IMR-90 (cell line): ENCODE data around the gene ESPL1.

ENCODE experiments used
- CEBPB ChIP-seq: IDR thresholded peaks from 2 replicates; pipeline ENCODE4 v1.6.1; 2012; ENCODE audit warnings: low read depth, low read length, improper control_type of control experiment
- FOS ChIP-seq: fragments of 150-350 bp; IDR thresholded peaks from 2 replicates; pipeline ENCODE4 v1.6.1; 2016; ENCODE audit warnings: low read depth, low read length
- MAFK ChIP-seq: IDR thresholded peaks from 2 replicates; pipeline ENCODE4 v1.6.1; 2012; ENCODE audit warnings: low read depth, low read length, improper control_type of control experiment
- MAZ ChIP-seq: IDR thresholded peaks from 2 replicates; pipeline ENCODE4 v1.6.1; 2012; ENCODE audit warnings: low read depth, mild to moderate bottlenecking, low read length, improper control_type of control experiment, moderate library complexity, borderline replicate concordance
- NFE2L2 ChIP-seq: fragments of 150-350 bp; IDR thresholded peaks from 2 replicates; pipeline ENCODE4 v1.6.1; 2016; ENCODE audit warnings: low read depth, mild to moderate bottlenecking, low read length
- POLR2A ChIP-seq: IDR thresholded peaks from 2 replicates; pipeline ENCODE4 v1.6.1; 2012; ENCODE audit warnings: mild to moderate bottlenecking, low read depth, low read length
- RAD21 ChIP-seq: IDR thresholded peaks from 2 replicates; pipeline ENCODE4 v1.6.1; 2012; ENCODE audit warnings: low read length, improper control_type of control experiment
- RCOR1 ChIP-seq: IDR thresholded peaks from 2 replicates; pipeline ENCODE4 v1.6.1; 2012; ENCODE audit warnings: mild to moderate bottlenecking, low read length, improper control_type of control experiment; ENCODE audit not compliant: insufficient replicate concordance
- RFX5 ChIP-seq: IDR thresholded peaks from 2 replicates; pipeline ENCODE4 v1.8.0; 2012; ENCODE audit warnings: low read depth, mild to moderate bottlenecking, low read length, moderate library complexity
- SMC3 ChIP-seq: fragments of 150-350 bp; IDR thresholded peaks from 2 replicates; pipeline ENCODE4 v1.6.1; 2016; ENCODE audit warnings: low read depth, mild to moderate bottlenecking, antibody characterized with exemption, low read length, moderate library complexity
- TF ChIP-seq, protein P1 (sequence below): conservative IDR thresholded peaks from 2 replicates; pipeline ENCODE4 v1.5.1; 2012; ENCODE audit warnings: mild to moderate bottlenecking, low read depth, low read length, improper control_type of control experiment
- TF ChIP-seq, protein P2 (sequence below): fragments of 150-350 bp; IDR thresholded peaks from 2 replicates; pipeline ENCODE4 v1.6.1; 2016; ENCODE audit warnings: low read depth, mild to moderate bottlenecking, low read length, moderate library complexity, borderline replicate concordance
- TF ChIP-seq, protein P3 (sequence below): fragments of 150-350 bp; IDR thresholded peaks from 2 replicates; pipeline ENCODE4 v1.6.1; 2017; ENCODE audit warnings: mild to moderate bottlenecking, antibody characterized with exemption, low read length, low read depth

DNA sequence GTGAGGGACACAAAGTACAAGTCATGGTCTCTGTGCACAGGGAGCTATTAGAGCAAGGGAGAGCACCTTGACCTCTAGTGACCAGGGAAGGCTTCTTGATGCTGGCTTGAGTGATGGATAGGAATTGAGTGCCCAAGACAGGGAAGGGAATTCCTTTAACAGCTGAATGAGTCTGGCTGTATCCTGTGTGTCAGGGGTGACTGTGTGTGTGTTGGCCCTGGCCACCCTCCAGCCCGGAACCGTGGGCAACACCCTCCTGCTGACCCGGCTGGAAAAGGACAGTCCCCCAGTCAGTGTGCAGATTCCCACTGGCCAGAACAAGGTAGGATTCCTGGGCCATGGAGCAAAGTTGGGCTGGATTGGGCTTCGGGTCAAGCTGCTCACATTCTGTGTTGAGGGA lies 21.8 kb downstream of the ESPL1 start:
- TF ChIP-seq MAZ (no peak), RAD21 (no peak), POLR2A (no peak), CEBPB (no peak), RFX5 (no peak), MAFK (no peak), SMC3 (no peak), RCOR1 (no peak), FOS (no peak), NFE2L2 (no peak)
- TF ChIP-seq, protein P1, sequence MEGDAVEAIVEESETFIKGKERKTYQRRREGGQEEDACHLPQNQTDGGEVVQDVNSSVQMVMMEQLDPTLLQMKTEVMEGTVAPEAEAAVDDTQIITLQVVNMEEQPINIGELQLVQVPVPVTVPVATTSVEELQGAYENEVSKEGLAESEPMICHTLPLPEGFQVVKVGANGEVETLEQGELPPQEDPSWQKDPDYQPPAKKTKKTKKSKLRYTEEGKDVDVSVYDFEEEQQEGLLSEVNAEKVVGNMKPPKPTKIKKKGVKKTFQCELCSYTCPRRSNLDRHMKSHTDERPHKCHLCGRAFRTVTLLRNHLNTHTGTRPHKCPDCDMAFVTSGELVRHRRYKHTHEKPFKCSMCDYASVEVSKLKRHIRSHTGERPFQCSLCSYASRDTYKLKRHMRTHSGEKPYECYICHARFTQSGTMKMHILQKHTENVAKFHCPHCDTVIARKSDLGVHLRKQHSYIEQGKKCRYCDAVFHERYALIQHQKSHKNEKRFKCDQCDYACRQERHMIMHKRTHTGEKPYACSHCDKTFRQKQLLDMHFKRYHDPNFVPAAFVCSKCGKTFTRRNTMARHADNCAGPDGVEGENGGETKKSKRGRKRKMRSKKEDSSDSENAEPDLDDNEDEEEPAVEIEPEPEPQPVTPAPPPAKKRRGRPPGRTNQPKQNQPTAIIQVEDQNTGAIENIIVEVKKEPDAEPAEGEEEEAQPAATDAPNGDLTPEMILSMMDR = no peak
- TF ChIP-seq, protein P2, sequence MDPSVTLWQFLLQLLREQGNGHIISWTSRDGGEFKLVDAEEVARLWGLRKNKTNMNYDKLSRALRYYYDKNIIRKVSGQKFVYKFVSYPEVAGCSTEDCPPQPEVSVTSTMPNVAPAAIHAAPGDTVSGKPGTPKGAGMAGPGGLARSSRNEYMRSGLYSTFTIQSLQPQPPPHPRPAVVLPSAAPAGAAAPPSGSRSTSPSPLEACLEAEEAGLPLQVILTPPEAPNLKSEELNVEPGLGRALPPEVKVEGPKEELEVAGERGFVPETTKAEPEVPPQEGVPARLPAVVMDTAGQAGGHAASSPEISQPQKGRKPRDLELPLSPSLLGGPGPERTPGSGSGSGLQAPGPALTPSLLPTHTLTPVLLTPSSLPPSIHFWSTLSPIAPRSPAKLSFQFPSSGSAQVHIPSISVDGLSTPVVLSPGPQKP = no peak
- TF ChIP-seq, protein P3, sequence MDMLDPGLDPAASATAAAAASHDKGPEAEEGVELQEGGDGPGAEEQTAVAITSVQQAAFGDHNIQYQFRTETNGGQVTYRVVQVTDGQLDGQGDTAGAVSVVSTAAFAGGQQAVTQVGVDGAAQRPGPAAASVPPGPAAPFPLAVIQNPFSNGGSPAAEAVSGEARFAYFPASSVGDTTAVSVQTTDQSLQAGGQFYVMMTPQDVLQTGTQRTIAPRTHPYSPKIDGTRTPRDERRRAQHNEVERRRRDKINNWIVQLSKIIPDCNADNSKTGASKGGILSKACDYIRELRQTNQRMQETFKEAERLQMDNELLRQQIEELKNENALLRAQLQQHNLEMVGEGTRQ = no peak
